GM18507 (cell line): Measurements from ENCODE around the gene FRG2C.
"Not testable (repeated sequence)": the region's sequence is repeated elsewhere in the genome, so short reads cannot be mapped to it uniquely, and the experiment has no call there.

Source experiments
- DNase-seq: peaks from one replicate; pipeline ENCODE4 v3.0.0; 2011; ENCODE audit warnings: low read depth; ENCODE audit not compliant: insufficient read length; ENCODE audit errors: extremely low spot score
- FAIRE-seq: peaks from 2 replicates; lab custom pipeline; 2011; peaks lifted over from hg19 to GRCh38; lab: Jason Lieb, UNC

The FRG2C gene

GRCh38 chr3:75664028-75664427 lies at the start of gene FRG2C:
Gene FRG2C, plus strand, starts transcription at chr3:75664328. Its CDS starts 52 bp downstream, at chr3:75664380.
- DNase-seq, FAIRE-seq: not testable (repeated sequence)

GRCh38 chr3:75618666-75619305 lies 45.3 kb upstream of the FRG2C start:
- DNase-seq, FAIRE-seq: not testable (repeated sequence)

- not testable (repeated sequence) for DNase-seq, FAIRE-seq
These were observed 44.6 kb upstream of the FRG2C start for GRCh38 chr3:75619481-75620031.

- not testable (repeated sequence) for FAIRE-seq, DNase-seq
These were observed 42.4 kb upstream of the FRG2C start for GRCh38 chr3:75621772-75622171.

- not testable (repeated sequence) for FAIRE-seq, DNase-seq
These were observed 40.5 kb upstream of the FRG2C start for GRCh38 chr3:75623656-75624055.

GRCh38 chr3:75630887-75631535 lies 33.1 kb upstream of the FRG2C start:
- not testable (repeated sequence) for FAIRE-seq, DNase-seq

GRCh38 chr3:75631541-75631940 lies 32.6 kb upstream of the FRG2C start:
- FAIRE-seq (no peak), DNase-seq (no peak)

GRCh38 chr3:75638947-75639346 lies 25.2 kb upstream of the FRG2C start:
- DNase-seq, FAIRE-seq: not testable (repeated sequence)

- not testable (repeated sequence) for DNase-seq, FAIRE-seq
These were observed 23.0 kb upstream of the FRG2C start for GRCh38 chr3:75641107-75641517.

GRCh38 chr3:75643031-75643800 lies 20.9 kb upstream of the FRG2C start:
- peak; percentile 47 for FAIRE-seq
- not testable (repeated sequence) for DNase-seq

GRCh38 chr3:75645548-75645947 lies 18.6 kb upstream of the FRG2C start:
- not testable (repeated sequence) for FAIRE-seq, DNase-seq

- no peak for DNase-seq
- FAIRE-seq, result no peak
These were observed 13.9 kb upstream of the FRG2C start for GRCh38 chr3:75650191-75650590.

- not testable (repeated sequence) for DNase-seq, FAIRE-seq
These were observed 8.8 kb upstream of the FRG2C start for GRCh38 chr3:75655101-75655904.

GRCh38 chr3:75655956-75656355 lies 8.2 kb upstream of the FRG2C start:
- not testable (repeated sequence) for DNase-seq, FAIRE-seq

- DNase-seq, FAIRE-seq: not testable (repeated sequence)
These were observed 5.6 kb upstream of the FRG2C start for GRCh38 chr3:75658411-75659107.

- not testable (repeated sequence) for FAIRE-seq
These were observed 5.1 kb upstream of the FRG2C start for GRCh38 chr3:75659108-75659433.

GRCh38 chr3:75665626-75666025 lies 1.5 kb downstream of the FRG2C start:
- FAIRE-seq, DNase-seq: not testable (repeated sequence)

More at GRCh38 chr3:75659108-75659433, 5.1 kb upstream of the FRG2C start:
- not testable (repeated sequence) for DNase-seq
